Bronchial epithelial cell (primary cell): ENCODE measurements around the gene MYO1E. TPM values are rescaled to one million over a fixed set of nuclear protein-coding genes. Genes with fewer than 3 reads are reported as not detected.
A peak's percentile ranks its signal among the peaks of the same experiment; 100 is the strongest.

Experiments
- DNase-seq: peaks from one replicate; pipeline ENCODE4 v3.0.0-alpha.2; 2010; ENCODE audit warnings: low read depth
- FAIRE-seq: peaks from 2 replicates; lab custom pipeline; 2011; peaks lifted over from hg19 to GRCh38; lab: Jason Lieb, UNC
- H3K27me3 ChIP-seq: 2 replicates; pipeline ENCODE4 v1.5.1; 2011; ENCODE audit warnings: low read length; ENCODE audit not compliant: control insufficient read depth, insufficient read depth
- H3K36me3 ChIP-seq: 2 replicates; pipeline ENCODE4 v1.5.1; 2011; ENCODE audit warnings: low read length; ENCODE audit not compliant: control insufficient read depth, insufficient read depth
- H3K4me3 ChIP-seq: 2 replicates; pipeline ENCODE4 v1.5.1; 2011; ENCODE audit warnings: mild to moderate bottlenecking, low read depth, low read length, control low read depth
- CTCF ChIP-seq: IDR thresholded peaks from 2 replicates; pipeline ENCODE4 v1.5.1; 2011; ENCODE audit warnings: mild to moderate bottlenecking, moderate library complexity, low read length, control low read depth, inconsistent platforms; ENCODE audit not compliant: insufficient read depth, severe bottlenecking
- total RNA-seq: library from RNA; depleted of rRNA; stranded (reverse); fragments of >200 nt; gene quantifications from 2 replicates; pipeline ENCODE4 v1.2.1, GENCODE V29; 2014

MYO1E gene
- total RNA-seq, 1 donor from 2014 or later: 71.9 TPM

GRCh38 chr15:59354417-59355031 lies 18.1 kb downstream of the MYO1E start:
- Histone ChIP-seq H3K4me3 (no peak overlapping the region), H3K27me3 (no peaks in the 10 kb centered on the region), H3K36me3 (peaks cover 3% of the 10 kb centered on the region)
- TF ChIP-seq CTCF: no peak
- no peak for DNase-seq
- no peak for FAIRE-seq

GRCh38 chr15:59353994-59354416 lies 18.7 kb downstream of the MYO1E start:
- DNase-seq (no peak), FAIRE-seq (no peak)
- H3K36me3 ChIP-seq: peaks cover 3% of the 10 kb centered on the region
- H3K4me3 ChIP-seq: no peak overlapping the region
- no peaks in the 10 kb centered on the region for H3K27me3 ChIP-seq
- no peak for TF ChIP-seq CTCF

- no peak for TF ChIP-seq CTCF
- DNase-seq: no peak
- FAIRE-seq: no peak
These were observed 20.0 kb downstream of the MYO1E start for GRCh38 chr15:59352683-59353082.

GRCh38 chr15:59352189-59352588 lies 20.5 kb downstream of the MYO1E start:
- no peak for FAIRE-seq
- H3K4me3 ChIP-seq: no peak overlapping the region
- DNase-seq: no peak
- no peaks in the 10 kb centered on the region for H3K27me3 ChIP-seq
- TF ChIP-seq CTCF: no peak
- no peaks in the 10 kb centered on the region for H3K36me3 ChIP-seq

More at GRCh38 chr15:59352683-59353082, 20.0 kb downstream of the MYO1E start:
- no peak overlapping the region for H3K4me3 ChIP-seq
- H3K36me3 ChIP-seq: no peaks in the 10 kb centered on the region
- H3K27me3 ChIP-seq: no peaks in the 10 kb centered on the region

GRCh38 chr15:59350421-59350732 lies 22.3 kb downstream of the MYO1E start:
- TF ChIP-seq CTCF: no peak
- H3K4me3 ChIP-seq: no peak overlapping the region
- DNase-seq (no peak), FAIRE-seq (no peak)
- no peaks in the 10 kb centered on the region for H3K36me3 ChIP-seq
- no peaks in the 10 kb centered on the region for H3K27me3 ChIP-seq

GRCh38 chr15:59349680-59350420 lies 22.8 kb downstream of the MYO1E start:
- TF ChIP-seq CTCF: no peak
- H3K4me3 ChIP-seq: no peak overlapping the region
- FAIRE-seq (peak; percentile 85), DNase-seq (peak; percentile 99)
- H3K36me3 ChIP-seq: no peaks in the 10 kb centered on the region
- H3K27me3 ChIP-seq: no peaks in the 10 kb centered on the region
